ENCODE results near the gene ADORA1. TPM values are rescaled to one million over a fixed set of nuclear protein-coding genes. Genes with fewer than 3 reads are reported as not detected.

ADORA1 gene
- total RNA-seq, 2 donors from 2014 or later: not detected

GRCh38 chr1:203167026-203167912 is 39.7 kb downstream of the ADORA1 start:
- Histone ChIP-seq H3K27ac (no peak overlapping the region), H3K36me3 (no peaks in the 10 kb centered on the region), H3K9me3 (no peaks in the 10 kb centered on the region), H3K4me1 (ENCODE audit: control insufficient read depth in 1 of 2, low read depth in 2 of 2) (no peaks in the 10 kb centered on the region), H3K27me3 (replicated peaks; ENCODE audit: insufficient read depth) (no peaks in the 10 kb centered on the region), H3K4me3 (no peak overlapping the region)
- TF ChIP-seq, protein P1, sequence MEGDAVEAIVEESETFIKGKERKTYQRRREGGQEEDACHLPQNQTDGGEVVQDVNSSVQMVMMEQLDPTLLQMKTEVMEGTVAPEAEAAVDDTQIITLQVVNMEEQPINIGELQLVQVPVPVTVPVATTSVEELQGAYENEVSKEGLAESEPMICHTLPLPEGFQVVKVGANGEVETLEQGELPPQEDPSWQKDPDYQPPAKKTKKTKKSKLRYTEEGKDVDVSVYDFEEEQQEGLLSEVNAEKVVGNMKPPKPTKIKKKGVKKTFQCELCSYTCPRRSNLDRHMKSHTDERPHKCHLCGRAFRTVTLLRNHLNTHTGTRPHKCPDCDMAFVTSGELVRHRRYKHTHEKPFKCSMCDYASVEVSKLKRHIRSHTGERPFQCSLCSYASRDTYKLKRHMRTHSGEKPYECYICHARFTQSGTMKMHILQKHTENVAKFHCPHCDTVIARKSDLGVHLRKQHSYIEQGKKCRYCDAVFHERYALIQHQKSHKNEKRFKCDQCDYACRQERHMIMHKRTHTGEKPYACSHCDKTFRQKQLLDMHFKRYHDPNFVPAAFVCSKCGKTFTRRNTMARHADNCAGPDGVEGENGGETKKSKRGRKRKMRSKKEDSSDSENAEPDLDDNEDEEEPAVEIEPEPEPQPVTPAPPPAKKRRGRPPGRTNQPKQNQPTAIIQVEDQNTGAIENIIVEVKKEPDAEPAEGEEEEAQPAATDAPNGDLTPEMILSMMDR (IDR thresholded peaks at IDR 0.05): no peak
- ATAC-seq (ENCODE audit: insufficient number of reproducible peaks, low FRiP score, low read depth) (no peak), DNase-seq (ENCODE audit: low spot score) (no peak)

DNA sequence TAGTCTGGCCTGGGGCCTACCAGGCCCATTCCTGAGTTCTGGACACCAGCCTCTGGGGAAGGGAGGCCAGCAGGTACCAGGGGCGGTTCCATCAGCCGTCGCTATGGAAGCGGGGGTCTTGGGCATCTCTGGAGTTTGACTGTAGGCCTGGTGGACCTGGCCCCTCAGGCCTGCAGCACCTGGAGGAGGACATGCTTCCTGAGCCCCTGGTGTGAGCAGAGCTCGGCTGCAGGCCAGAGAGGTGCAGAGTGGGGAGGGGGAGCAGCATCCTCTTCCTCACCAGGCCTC is 40.3 kb downstream of the ADORA1 start:
- no peak for DNase-seq (ENCODE audit: low spot score)
- Histone ChIP-seq H3K9me3 (no peaks in the 10 kb centered on the region), H3K27ac (no peak overlapping the region), H3K27me3 (replicated peaks; ENCODE audit: insufficient read depth) (no peaks in the 10 kb centered on the region), H3K4me1 (ENCODE audit: control insufficient read depth in 1 of 2, low read depth in 2 of 2) (no peaks in the 10 kb centered on the region), H3K36me3 (no peaks in the 10 kb centered on the region), H3K4me3 (no peak overlapping the region)
- TF ChIP-seq, protein P1 (IDR thresholded peaks at IDR 0.05): no peak
- no peak for ATAC-seq (ENCODE audit: insufficient number of reproducible peaks, low FRiP score, low read depth)

DNA sequence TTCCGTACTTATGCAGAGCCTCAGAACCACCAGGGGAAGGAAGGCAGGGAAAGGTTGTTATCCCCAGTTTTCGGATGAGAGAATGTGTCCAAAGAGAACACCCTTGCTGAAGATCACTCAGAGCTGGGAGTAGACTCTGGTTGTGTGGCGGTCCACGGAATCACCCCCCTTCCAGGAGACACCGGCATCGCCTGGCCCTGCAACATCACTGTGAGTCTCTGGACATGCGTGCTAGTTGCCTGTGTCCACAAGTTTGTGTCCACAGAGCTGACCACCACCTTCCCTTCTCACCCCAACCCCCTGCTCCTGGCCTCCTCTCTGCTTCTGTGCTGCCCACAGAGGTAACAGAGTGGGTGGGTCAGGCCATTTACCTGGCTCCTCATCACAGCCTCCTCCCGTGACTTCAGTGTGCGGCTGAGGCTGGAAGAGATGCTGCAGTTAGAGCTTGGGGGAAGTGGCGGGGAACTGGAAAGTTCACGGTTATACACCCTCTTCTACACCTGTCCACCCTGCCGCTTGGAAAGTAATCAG is 40.8 kb downstream of the ADORA1 start:
- Histone ChIP-seq H3K9me3 (no peaks in the 10 kb centered on the region), H3K27me3 (replicated peaks; ENCODE audit: insufficient read depth) (no peaks in the 10 kb centered on the region), H3K36me3 (no peaks in the 10 kb centered on the region), H3K27ac (no peak overlapping the region), H3K4me1 (ENCODE audit: control insufficient read depth in 1 of 2, low read depth in 2 of 2) (no peaks in the 10 kb centered on the region), H3K4me3 (no peak overlapping the region)
- DNase-seq (ENCODE audit: low spot score): no peak
- ATAC-seq (ENCODE audit: insufficient number of reproducible peaks, low FRiP score, low read depth): no peak
- TF ChIP-seq, protein P1 (IDR thresholded peaks at IDR 0.05): no peak

GRCh38 chr1:203168991-203169390 is 41.5 kb downstream of the ADORA1 start:
- Histone ChIP-seq H3K4me1 (ENCODE audit: control insufficient read depth in 1 of 2, low read depth in 2 of 2) (no peaks in the 10 kb centered on the region), H3K36me3 (no peaks in the 10 kb centered on the region), H3K9me3 (no peaks in the 10 kb centered on the region), H3K27ac (no peak overlapping the region), H3K4me3 (no peak overlapping the region), H3K27me3 (replicated peaks; ENCODE audit: insufficient read depth) (no peaks in the 10 kb centered on the region)
- no peak for DNase-seq (ENCODE audit: low spot score)
- TF ChIP-seq, protein P1 (IDR thresholded peaks at IDR 0.05): no peak
- no peak for ATAC-seq (ENCODE audit: insufficient number of reproducible peaks, low FRiP score, low read depth)

- H3K36me3 ChIP-seq: no peaks in the 10 kb centered on the region
- no peaks in the 10 kb centered on the region for H3K4me1 ChIP-seq (ENCODE audit: control insufficient read depth in 1 of 2, low read depth in 2 of 2)
- H3K27me3 ChIP-seq (replicated peaks; ENCODE audit: insufficient read depth): no peaks in the 10 kb centered on the region
- ATAC-seq (ENCODE audit: insufficient number of reproducible peaks, low FRiP score, low read depth) (no peak), DNase-seq (ENCODE audit: low spot score) (no peak)
- H3K4me3 ChIP-seq: no peak overlapping the region
- no peaks in the 10 kb centered on the region for H3K9me3 ChIP-seq
- TF ChIP-seq, protein P1 (IDR thresholded peaks at IDR 0.05): no peak
- no peak overlapping the region for H3K27ac ChIP-seq
Measured at GRCh38 chr1:203169770-203170520, 42.4 kb downstream of the ADORA1 start.

Data from thoracic aorta (tissue), 2 donors.